ENCODE data around the gene TRMT10B.

- TF ChIP-seq POLR2AphosphoS5 (IDR thresholded peaks at IDR 0.05; ENCODE audit: low read depth, low read length) (no peak), POLR2A (IDR thresholded peaks at IDR 0.05; ENCODE audit: low read depth, low read length) (no peak), TAF1 (IDR thresholded peaks at IDR 0.05; ENCODE audit: borderline replicate concordance, low read depth, low read length) (no peak)
Observed at GRCh38 chr9:37787059-37787458, 33.5 kb downstream of the TRMT10B start.
